Ascending aorta (tissue), 2 donors: ENCODE measurements around the gene DEFB129. TPM values are rescaled to one million over a fixed set of nuclear protein-coding genes. Genes with fewer than 3 reads are reported as not detected.

Experiments
- DNase-seq, 2 donors: peaks; one replicate each; pipeline ENCODE4 v3.0.0-alpha.2; 2019; ENCODE audit warnings: low spot score in 2 of 2
- H3K27ac ChIP-seq, 2 donors: fragments of 200-600 bp; sonication (generic); one replicate each; pipeline ENCODE4 v1.5.1; 2016 to 2017; ENCODE audit warnings: mild to moderate bottlenecking in 1 of 2
- H3K27me3 ChIP-seq: fragments of 200-600 bp; sonication (generic); one replicate; pipeline ENCODE4 v1.5.1; 2017
- H3K36me3 ChIP-seq, 2 donors: fragments of 200-600 bp; sonication (generic); one replicate each; pipeline ENCODE4 v1.5.1; 2016
- H3K4me1 ChIP-seq, 2 donors: fragments of 200-600 bp; sonication (generic); one replicate each; pipeline ENCODE4 v1.5.1; 2016 to 2017; ENCODE audit warnings: mild to moderate bottlenecking in 1 of 2
- H3K4me3 ChIP-seq, 2 donors: fragments of 200-600 bp; sonication (generic); one replicate each; pipeline ENCODE4 v1.5.1; 2016 to 2017; ENCODE audit warnings: mild to moderate bottlenecking in 1 of 2
- H3K9me3 ChIP-seq, 2 donors: fragments of 200-600 bp; sonication (generic); one replicate each; pipeline ENCODE4 v1.5.1; 2016
- intact Hi-C: fragments of 100-400 bp; cut with DNase I; formaldehyde crosslinking; loops from one replicate; pipeline ENCODE4 v1.15.1; 2023
- total RNA-seq: library from RNA; depleted of rRNA; stranded (reverse); fragments of >200 nt; gene quantifications from one replicate; pipeline ENCODE4 v1.1.0, GENCODE V29; 2016
- TF ChIP-seq, protein P1 (sequence below), 3 experiments: fragments of 200-600 bp in 2 of 3; fragments of 450-650 bp in 1 of 3; sonication (generic) in 2 of 3; IDR thresholded peaks; one replicate each; pipeline ENCODE4 v1.5.1; 2016 to 2019; ENCODE audit warnings: antibody characterized with exemption in 3 of 3, mild to moderate bottlenecking in 1 of 3, moderate library complexity in 1 of 3

DEFB129 gene
- total RNA-seq, 1 donor from 2014 or later = not detected

DNA sequence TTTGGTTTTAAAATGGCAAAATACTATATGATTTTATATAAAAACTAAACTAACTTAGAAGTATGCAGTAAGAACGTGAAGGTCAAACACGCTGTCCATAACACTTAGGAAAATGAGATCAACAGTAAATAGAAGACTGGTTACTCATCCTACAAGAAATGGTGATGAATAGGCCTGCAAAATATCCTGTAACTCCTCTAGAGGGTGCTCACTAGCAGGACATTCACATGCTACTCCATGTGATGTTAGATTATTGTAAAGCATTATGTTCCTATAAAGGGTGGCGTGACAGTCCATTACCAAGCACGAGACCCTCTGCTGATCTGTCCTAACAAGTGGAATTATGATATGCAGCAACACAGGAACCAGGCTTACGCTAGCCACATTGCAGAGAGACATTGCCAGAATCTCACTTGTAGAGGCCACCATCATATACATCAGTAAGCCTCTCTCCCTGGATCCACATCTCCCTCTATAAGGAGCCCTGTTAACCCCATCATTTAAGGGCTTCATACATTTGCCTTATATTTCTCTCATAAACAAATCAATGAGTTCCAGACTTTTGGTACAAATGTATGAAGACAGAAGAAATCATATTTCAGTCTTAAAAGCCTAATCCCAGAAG lies 18.0 kb upstream of the DEFB129 start:
- no peak for DNase-seq
- H3K27ac ChIP-seq = no peak overlapping the region
- TF ChIP-seq, protein P1, sequence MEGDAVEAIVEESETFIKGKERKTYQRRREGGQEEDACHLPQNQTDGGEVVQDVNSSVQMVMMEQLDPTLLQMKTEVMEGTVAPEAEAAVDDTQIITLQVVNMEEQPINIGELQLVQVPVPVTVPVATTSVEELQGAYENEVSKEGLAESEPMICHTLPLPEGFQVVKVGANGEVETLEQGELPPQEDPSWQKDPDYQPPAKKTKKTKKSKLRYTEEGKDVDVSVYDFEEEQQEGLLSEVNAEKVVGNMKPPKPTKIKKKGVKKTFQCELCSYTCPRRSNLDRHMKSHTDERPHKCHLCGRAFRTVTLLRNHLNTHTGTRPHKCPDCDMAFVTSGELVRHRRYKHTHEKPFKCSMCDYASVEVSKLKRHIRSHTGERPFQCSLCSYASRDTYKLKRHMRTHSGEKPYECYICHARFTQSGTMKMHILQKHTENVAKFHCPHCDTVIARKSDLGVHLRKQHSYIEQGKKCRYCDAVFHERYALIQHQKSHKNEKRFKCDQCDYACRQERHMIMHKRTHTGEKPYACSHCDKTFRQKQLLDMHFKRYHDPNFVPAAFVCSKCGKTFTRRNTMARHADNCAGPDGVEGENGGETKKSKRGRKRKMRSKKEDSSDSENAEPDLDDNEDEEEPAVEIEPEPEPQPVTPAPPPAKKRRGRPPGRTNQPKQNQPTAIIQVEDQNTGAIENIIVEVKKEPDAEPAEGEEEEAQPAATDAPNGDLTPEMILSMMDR (IDR thresholded peaks at IDR 0.05) = peak; percentile 13 to 46 (median 18)
- no peaks in the 10 kb centered on the region for H3K27me3 ChIP-seq
- H3K4me3 ChIP-seq = no peak overlapping the region
- intact Hi-C loops = no loop called here
- no peaks in the 10 kb centered on the region for H3K4me1 ChIP-seq
- H3K36me3 ChIP-seq = no peaks in the 10 kb centered on the region
- H3K9me3 ChIP-seq = no peaks in the 10 kb centered on the region

DNA sequence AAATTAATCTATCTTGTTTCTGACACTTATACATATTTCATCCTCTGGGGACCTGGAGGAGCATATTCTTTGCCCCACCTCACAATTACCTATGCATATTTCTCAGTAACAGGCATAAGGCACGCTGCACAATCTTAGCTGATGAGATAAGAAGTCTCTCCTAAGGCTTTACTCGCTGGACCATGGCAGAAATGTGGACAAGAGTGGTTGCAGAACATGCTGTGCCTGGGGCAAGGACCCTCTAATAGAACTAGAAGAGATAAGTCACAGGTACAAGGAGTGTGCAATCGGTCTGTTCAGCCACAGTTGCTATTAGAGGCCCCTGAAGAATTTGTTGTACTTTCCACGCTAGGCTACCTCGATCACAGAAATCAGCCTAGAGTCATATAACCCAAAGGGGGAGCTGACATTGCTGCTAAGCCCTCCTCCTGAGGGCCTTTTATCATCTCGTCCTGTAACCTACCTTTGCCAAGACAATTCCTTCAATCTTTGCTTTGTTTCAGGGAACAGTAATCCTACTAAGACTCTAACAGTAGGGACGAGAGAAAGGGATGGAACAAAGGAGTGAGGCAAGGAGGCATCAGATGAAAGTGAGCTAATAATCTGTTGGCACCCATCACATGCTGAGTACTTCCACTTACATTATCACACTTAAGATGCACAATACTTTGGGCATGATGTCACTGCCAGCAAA lies 16.1 kb upstream of the DEFB129 start:
- TF ChIP-seq, protein P1 (IDR thresholded peaks at IDR 0.05) = no peak
- Histone ChIP-seq H3K9me3 (no peaks in the 10 kb centered on the region), H3K4me3 (no peak overlapping the region), H3K4me1 (no peaks in the 10 kb centered on the region), H3K36me3 (no peaks in the 10 kb centered on the region), H3K27me3 (no peaks in the 10 kb centered on the region), H3K27ac (no peak overlapping the region)
- DNase-seq = no peak
- intact Hi-C loops = no loop called here

DNA sequence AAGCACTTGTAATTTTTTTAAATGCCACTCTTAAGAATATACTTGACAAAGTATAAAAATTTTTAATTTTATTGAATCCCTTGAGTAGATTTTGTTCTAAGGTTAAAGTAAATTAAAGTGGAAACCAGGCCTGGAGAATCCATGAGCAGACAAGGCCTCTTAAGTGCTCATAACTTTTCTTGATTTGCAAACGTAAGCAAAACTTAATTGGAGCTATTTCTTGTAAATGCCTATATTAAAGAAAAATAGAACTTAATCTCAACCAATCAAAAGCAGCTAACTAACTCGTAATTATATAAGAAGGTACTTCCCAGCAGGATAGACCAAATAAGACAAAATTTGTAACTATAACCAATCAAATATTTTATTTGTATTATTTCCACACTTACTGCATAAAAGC lies 12.7 kb upstream of the DEFB129 start:
- TF ChIP-seq, protein P1 (IDR thresholded peaks at IDR 0.05) = no peak

DNA sequence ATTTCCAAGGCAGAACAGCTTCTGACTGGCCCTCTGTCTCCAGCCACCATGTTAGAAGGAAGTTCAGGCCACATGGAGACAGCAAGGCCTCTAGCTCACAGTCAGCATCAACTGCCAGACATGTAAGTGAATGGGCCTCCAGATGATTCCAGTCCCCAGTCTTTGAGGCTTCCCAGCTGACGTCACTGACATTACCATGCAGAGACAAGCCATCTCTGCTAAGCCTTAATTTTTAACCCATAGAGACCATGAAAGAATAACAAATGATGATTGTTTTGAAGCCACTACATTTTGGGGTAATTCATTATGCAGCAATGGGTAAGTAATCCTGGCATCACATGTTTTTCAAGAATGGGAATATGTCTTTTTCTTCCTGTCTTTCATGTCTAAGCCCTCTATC lies 11.3 kb upstream of the DEFB129 start:
- no peak overlapping the region for H3K27ac ChIP-seq
- H3K4me1 ChIP-seq = no peaks in the 10 kb centered on the region
- H3K4me3 ChIP-seq = no peak overlapping the region
- no peak for DNase-seq
- no peaks in the 10 kb centered on the region for H3K9me3 ChIP-seq
- H3K36me3 ChIP-seq = no peaks in the 10 kb centered on the region
- TF ChIP-seq, protein P1 (IDR thresholded peaks at IDR 0.05) = no peak
- H3K27me3 ChIP-seq = no peaks in the 10 kb centered on the region
- intact Hi-C loops = no loop called here

More for the DNA sequence above, 12.7 kb upstream of the DEFB129 start:
- intact Hi-C loops = no loop called here
- no peak for DNase-seq
- H3K4me3 ChIP-seq = no peak overlapping the region
- H3K9me3 ChIP-seq = no peaks in the 10 kb centered on the region
- no peaks in the 10 kb centered on the region for H3K4me1 ChIP-seq
- H3K27ac ChIP-seq = no peak overlapping the region
- H3K27me3 ChIP-seq = no peaks in the 10 kb centered on the region
- no peaks in the 10 kb centered on the region for H3K36me3 ChIP-seq

DNA sequence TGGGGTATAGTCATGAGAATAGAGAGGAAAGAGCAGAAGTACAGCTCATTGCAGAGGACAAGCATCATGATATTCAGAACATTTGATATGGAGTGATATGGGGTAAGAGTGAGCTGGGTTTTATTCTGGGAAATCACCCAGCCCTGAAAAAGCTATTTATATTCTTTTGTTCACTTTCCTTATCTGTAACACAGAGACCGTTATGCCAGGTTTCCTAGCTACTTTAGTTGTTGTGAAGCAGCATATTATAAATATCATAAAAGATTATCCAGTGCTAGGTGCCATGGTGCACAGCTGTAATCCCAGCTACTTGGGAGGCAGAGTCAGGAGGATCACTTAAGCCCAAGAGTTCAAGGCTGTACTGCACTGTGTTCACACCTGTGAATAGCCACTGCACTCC lies 9.8 kb upstream of the DEFB129 start:
- TF ChIP-seq, protein P1 (IDR thresholded peaks at IDR 0.05) = no peak
- Histone ChIP-seq H3K9me3 (no peaks in the 10 kb centered on the region), H3K36me3 (no peaks in the 10 kb centered on the region), H3K4me3 (no peak overlapping the region), H3K4me1 (no peaks in the 10 kb centered on the region), H3K27ac (no peak overlapping the region), H3K27me3 (no peaks in the 10 kb centered on the region)
- intact Hi-C loops = no loop called here
- DNase-seq = no peak
